Tibial nerve (tissue), 3 donors: ENCODE data around the gene CDCA8.

Experiments used
- POLR2A ChIP-seq, 2 donors: fragments of 450-650 bp; IDR thresholded peaks; one replicate each; pipeline ENCODE4 v1.6.1; 2017; ENCODE audit warnings: antibody characterized with exemption in 2 of 2, mild to moderate bottlenecking in 2 of 2, moderate library complexity in 2 of 2
- TF ChIP-seq, protein P1 (sequence below), 5 experiments: fragments of 200-600 bp in 3 of 5; fragments of 450-650 bp in 2 of 5; sonication (generic) in 3 of 5; IDR thresholded peaks; one replicate each; pipeline ENCODE4 v1.5.1; 2016 to 2019; ENCODE audit warnings: antibody characterized with exemption in 5 of 5, mild to moderate bottlenecking in 3 of 5, moderate library complexity in 2 of 5

DNA sequence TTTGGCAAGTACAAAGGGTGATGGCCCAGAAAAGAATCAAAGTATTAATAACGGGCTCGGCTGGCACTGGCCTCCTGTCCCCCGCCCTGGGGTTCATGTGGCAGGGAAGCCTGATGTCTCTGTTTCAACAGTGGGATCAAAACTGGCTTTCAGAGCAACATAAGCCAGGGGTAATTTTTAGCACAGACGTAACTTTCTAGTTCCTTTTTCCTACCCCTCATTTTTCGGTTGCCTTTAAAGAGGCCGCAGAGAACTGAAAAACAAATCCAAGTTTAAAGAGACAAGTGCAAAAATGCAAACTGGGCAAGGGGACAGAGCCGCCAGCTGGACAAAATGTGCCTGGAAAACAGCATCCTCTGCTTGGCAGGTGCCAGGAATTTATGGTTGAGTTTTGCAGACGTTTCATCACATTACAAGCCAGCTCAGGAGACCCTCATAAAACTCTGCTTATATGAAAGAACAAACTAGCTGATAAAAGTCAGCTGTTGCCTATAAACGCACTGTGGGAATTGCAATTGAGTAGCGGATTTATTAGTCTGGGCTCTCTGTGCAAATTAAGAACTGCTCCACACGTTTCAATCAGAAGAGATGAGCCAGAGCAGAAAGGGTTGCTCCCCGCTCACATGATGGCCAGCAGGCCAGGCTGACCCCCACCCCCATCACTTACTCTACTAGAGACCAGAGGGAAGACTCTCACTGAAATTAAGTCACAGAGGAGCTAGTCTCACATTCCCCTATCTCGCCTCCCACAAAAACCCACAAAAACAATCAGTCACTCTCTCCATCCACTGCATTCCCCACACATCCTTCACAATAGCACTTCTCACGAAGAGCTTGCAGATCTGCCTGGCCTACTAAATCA is 15.8 kb upstream of the CDCA8 start:
- no peak for TF ChIP-seq POLR2A (IDR thresholded peaks at IDR 0.05)
- TF ChIP-seq, protein P1, sequence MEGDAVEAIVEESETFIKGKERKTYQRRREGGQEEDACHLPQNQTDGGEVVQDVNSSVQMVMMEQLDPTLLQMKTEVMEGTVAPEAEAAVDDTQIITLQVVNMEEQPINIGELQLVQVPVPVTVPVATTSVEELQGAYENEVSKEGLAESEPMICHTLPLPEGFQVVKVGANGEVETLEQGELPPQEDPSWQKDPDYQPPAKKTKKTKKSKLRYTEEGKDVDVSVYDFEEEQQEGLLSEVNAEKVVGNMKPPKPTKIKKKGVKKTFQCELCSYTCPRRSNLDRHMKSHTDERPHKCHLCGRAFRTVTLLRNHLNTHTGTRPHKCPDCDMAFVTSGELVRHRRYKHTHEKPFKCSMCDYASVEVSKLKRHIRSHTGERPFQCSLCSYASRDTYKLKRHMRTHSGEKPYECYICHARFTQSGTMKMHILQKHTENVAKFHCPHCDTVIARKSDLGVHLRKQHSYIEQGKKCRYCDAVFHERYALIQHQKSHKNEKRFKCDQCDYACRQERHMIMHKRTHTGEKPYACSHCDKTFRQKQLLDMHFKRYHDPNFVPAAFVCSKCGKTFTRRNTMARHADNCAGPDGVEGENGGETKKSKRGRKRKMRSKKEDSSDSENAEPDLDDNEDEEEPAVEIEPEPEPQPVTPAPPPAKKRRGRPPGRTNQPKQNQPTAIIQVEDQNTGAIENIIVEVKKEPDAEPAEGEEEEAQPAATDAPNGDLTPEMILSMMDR (IDR thresholded peaks at IDR 0.05), result no peak
